ENCODE results near the gene LPCAT3. TPM values are rescaled to one million over a fixed set of nuclear protein-coding genes. Genes with fewer than 3 reads are reported as not detected.

Gene LPCAT3
- total and polyA plus RNA-seq, 2 of the 4 experiments (the other 2 are of a cell fraction) = 7.0 to 18.6 TPM

- Histone ChIP-seq H3K27ac (ENCODE audit: insufficient read depth, low read length) (peak within 1 kb of the TSS; percentile 90), H3K4me1 (ENCODE audit: control insufficient read depth, insufficient read depth, low read length) (peaks cover 7% of the 10 kb centered on the region), H3K79me1 (ENCODE audit: low read depth in 1 of 2, low read length in 2 of 2) (peaks cover 4 to 10% of the 10 kb centered on the region in 2 experiments; a peak in 3 of 4 replicates), H3K36me3 (ENCODE audit: control insufficient read depth, insufficient read depth, low read length) (peaks cover 15% of the 10 kb centered on the region; the same call in 1 of the 2 replicates), H4K5ac (ENCODE audit: low read depth, low read length) (peak within 1 kb of the TSS; percentile 82), H4K91ac (ENCODE audit: insufficient read depth, low read depth, low read length) (peak within 1 kb of the TSS; percentile 98), H2AFZ (replicated peaks; ENCODE audit: low read length, poor library complexity) (peak within 1 kb of the TSS; percentile 94), H2AK5ac (ENCODE audit: low read depth, low read length) (peak within 1 kb of the TSS; percentile 99), H3K18ac (ENCODE audit: low read depth, low read length) (peak within 1 kb of the TSS; percentile 88), H3K23ac (ENCODE audit: low read depth, low read length) (peak within 1 kb of the TSS; percentile 90), H3K14ac (replicated peaks; ENCODE audit: low read depth, low read length) (peak within 1 kb of the TSS; percentile 97), H2AK9ac (replicated peaks; ENCODE audit: low read depth, low read length, poor library complexity) (peak within 1 kb of the TSS; percentile 93), H2BK20ac (ENCODE audit: low read depth, low read length) (peak within 1 kb of the TSS; percentile 91), H3K9me3 (ENCODE audit: control insufficient read depth, insufficient read depth, low read length) (no peaks in the 10 kb centered on the region), H3K4me3 (ENCODE audit: insufficient read depth, low read depth, low read length) (peak within 1 kb of the TSS; percentile 44), H4K20me1 (ENCODE audit: insufficient read depth, low read length) (no peaks in the 10 kb centered on the region), H2BK120ac (ENCODE audit: low read depth, low read length) (peak within 1 kb of the TSS; percentile 94), H3K56ac (ENCODE audit: extremely low read depth, insufficient read depth, low read length) (peak within 1 kb of the TSS; percentile 92), H4K8ac (ENCODE audit: low read depth in 2 of 2, low read length in 2 of 2) (peak within 1 kb of the TSS; percentile 80 to 92), H3K9me1 (ENCODE audit: insufficient read depth, low read length) (peaks cover 9% of the 10 kb centered on the region), H2BK15ac (ENCODE audit: low read depth, low read length) (peak within 1 kb of the TSS; percentile 90; the same call in 2 of the 3 replicates), H3K27me3 (ENCODE audit: control insufficient read depth, insufficient read depth, low read length) (peaks cover 2% of the 10 kb centered on the region), H2BK5ac (ENCODE audit: low read depth, low read length, poor library complexity, severe bottlenecking) (peak within 1 kb of the TSS; percentile 89), H3K4ac (ENCODE audit: low read depth, low read length) (peak within 1 kb of the TSS; percentile 96), H3K9ac (ENCODE audit: low read depth, low read length) (peak within 1 kb of the TSS; percentile 82), H3K4me2 (ENCODE audit: low read depth, low read length) (peak within 1 kb of the TSS; percentile 74)
- intact Hi-C loops (cut with micrococcal nuclease) (loop anchor here (1.0 to 2.0 kb wide), 7 partner anchors 32 to 578 kb away; partner anchors contain the start of genes C1R and C1RL), in situ Hi-C loops (cut with MboI; ENCODE audit: low sequenced_read_pairs) (loop anchor here (5.0 to 25.0 kb wide), 2 partner anchors 52 to 577 kb away; no protein-coding TSS in a partner anchor), dilution Hi-C loops (cut with HindIII; ENCODE audit: low sequenced_read_pairs, unreplicated experiment) (no loop called here)
- no CpG with 5 or more reads among the region's 10 CpGs for WGBS, 2 experiments (ENCODE audit: extremely low coverage in 2 of 2, insufficient read length in 1 of 2)
- CTCF ChIA-PET = interaction anchor here (0.6 to 2.3 kb wide), 10 partner anchors 8 to 84 kb away, joined by 3 to 9 read pairs (median 5); no protein-coding TSS in a partner anchor
- ATAC-seq (ENCODE audit: low read depth) (peak; percentile 99), DNase-seq (peak; percentile 99)
- BruUV-seq (replicated peaks) = no TSS peak
- POLR2A ChIA-PET (ENCODE audit: unreplicated experiment) = interaction anchor here (0.6 to 0.9 kb wide), 3 partner anchors 33 to 52 kb away, joined by 3 read pairs; no protein-coding TSS in a partner anchor
- peak; percentile 17 for TF ChIP-seq RCOR1 (IDR thresholded peaks at IDR 0.05; ENCODE audit: insufficient replicate concordance, low read length)
- peak; percentile 19; the same call in 1 of the 2 replicates for TF ChIP-seq BHLHE40 (IDR thresholded peaks at IDR 0.05; ENCODE audit: low read depth, low read length)
- TF ChIP-seq SMC3 (IDR thresholded peaks at IDR 0.05; ENCODE audit: low read depth, low read length) = peak; percentile 98
- peak; percentile 70 for TF ChIP-seq POLR2A (IDR thresholded peaks at IDR 0.05; ENCODE audit: low read depth, low read length)
- TF ChIP-seq NFE2L2 (IDR thresholded peaks at IDR 0.05; ENCODE audit: low read depth, low read length) = peak; percentile 98
- TF ChIP-seq RAD21 (IDR thresholded peaks at IDR 0.05; ENCODE audit: low read length) = peak; percentile 99
- TF ChIP-seq, protein P1, sequence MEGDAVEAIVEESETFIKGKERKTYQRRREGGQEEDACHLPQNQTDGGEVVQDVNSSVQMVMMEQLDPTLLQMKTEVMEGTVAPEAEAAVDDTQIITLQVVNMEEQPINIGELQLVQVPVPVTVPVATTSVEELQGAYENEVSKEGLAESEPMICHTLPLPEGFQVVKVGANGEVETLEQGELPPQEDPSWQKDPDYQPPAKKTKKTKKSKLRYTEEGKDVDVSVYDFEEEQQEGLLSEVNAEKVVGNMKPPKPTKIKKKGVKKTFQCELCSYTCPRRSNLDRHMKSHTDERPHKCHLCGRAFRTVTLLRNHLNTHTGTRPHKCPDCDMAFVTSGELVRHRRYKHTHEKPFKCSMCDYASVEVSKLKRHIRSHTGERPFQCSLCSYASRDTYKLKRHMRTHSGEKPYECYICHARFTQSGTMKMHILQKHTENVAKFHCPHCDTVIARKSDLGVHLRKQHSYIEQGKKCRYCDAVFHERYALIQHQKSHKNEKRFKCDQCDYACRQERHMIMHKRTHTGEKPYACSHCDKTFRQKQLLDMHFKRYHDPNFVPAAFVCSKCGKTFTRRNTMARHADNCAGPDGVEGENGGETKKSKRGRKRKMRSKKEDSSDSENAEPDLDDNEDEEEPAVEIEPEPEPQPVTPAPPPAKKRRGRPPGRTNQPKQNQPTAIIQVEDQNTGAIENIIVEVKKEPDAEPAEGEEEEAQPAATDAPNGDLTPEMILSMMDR (conservative IDR thresholded peaks at IDR 0.05; ENCODE audit: low read depth, low read length) = peak; percentile 99
- TF ChIP-seq, protein P2, sequence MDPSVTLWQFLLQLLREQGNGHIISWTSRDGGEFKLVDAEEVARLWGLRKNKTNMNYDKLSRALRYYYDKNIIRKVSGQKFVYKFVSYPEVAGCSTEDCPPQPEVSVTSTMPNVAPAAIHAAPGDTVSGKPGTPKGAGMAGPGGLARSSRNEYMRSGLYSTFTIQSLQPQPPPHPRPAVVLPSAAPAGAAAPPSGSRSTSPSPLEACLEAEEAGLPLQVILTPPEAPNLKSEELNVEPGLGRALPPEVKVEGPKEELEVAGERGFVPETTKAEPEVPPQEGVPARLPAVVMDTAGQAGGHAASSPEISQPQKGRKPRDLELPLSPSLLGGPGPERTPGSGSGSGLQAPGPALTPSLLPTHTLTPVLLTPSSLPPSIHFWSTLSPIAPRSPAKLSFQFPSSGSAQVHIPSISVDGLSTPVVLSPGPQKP (IDR thresholded peaks at IDR 0.05; ENCODE audit: borderline replicate concordance, low read depth, low read length) = no peak
- peak; percentile 83 for TF ChIP-seq MAFK (IDR thresholded peaks at IDR 0.05; ENCODE audit: low read depth, low read length)
- no peak for TF ChIP-seq FOS (IDR thresholded peaks at IDR 0.05; ENCODE audit: low read depth, low read length)
- TF ChIP-seq MXI1 (IDR thresholded peaks at IDR 0.05; ENCODE audit: borderline replicate concordance, low read depth, low read length) = peak; percentile 43; the same call in 1 of the 2 replicates
- TF ChIP-seq CHD1 (IDR thresholded peaks at IDR 0.05; ENCODE audit: low read depth, low read length) = no peak
- no peak for TF ChIP-seq RFX5 (IDR thresholded peaks at IDR 0.05; ENCODE audit: low read depth, low read length)
- TF ChIP-seq MAZ (IDR thresholded peaks at IDR 0.05; ENCODE audit: borderline replicate concordance, low read depth, low read length) = peak; percentile 71; the same call in 1 of the 2 replicates
- peak; percentile 97 for TF ChIP-seq CEBPB (IDR thresholded peaks at IDR 0.05; ENCODE audit: low read depth, low read length)
Measured at GRCh38 chr12:7060353-7060954, 42.2 kb upstream of the LPCAT3 start, which contains the start of gene C1S. TSS of gene C1S (plus strand) at chr12:7060718. CDS start at chr12:7061913, 1,195 bp downstream.

All from IMR-90 (cell line).